OCI-LY1 (cell line): Measurements from ENCODE around the gene ZNF212.

Experiments used
- H2AFZ ChIP-seq: fragments of 200-600 bp; sonication (generic), shearing (Covaris generic); 2 replicates; pipeline ENCODE4 v1.6.0; 2014; ENCODE audit warnings: antibody characterized with exemption, mild to moderate bottlenecking, low read length
- H3F3A ChIP-seq: fragments of 200-600 bp; sonication (generic), shearing (Covaris generic); 2 replicates; pipeline ENCODE4 v1.6.0; 2014; ENCODE audit warnings: mild to moderate bottlenecking, antibody characterized with exemption, low read length, moderate library complexity; ENCODE audit not compliant: insufficient read depth
- H3K27ac ChIP-seq: fragments of 200-600 bp; sonication (generic); 2 replicates; pipeline ENCODE4 v1.5.1; 2014; ENCODE audit warnings: low read length, mixed run types, mild to moderate bottlenecking, low read depth; ENCODE audit not compliant: poor library complexity, severe bottlenecking
- H3K27me3 ChIP-seq: fragments of 200-600 bp; sonication (generic); 2 replicates; pipeline ENCODE4 v1.6.0; 2014; ENCODE audit warnings: antibody characterized with exemption, mild to moderate bottlenecking, low read length, moderate library complexity; ENCODE audit not compliant: insufficient read depth
- H3K36me3 ChIP-seq: fragments of 200-600 bp; sonication (generic); 2 replicates; pipeline ENCODE4 v1.6.1; 2014; ENCODE audit warnings: mild to moderate bottlenecking, antibody characterized with exemption, low read length, moderate library complexity, mixed read lengths; ENCODE audit not compliant: insufficient read depth
- H3K4me1 ChIP-seq: fragments of 200-600 bp; sonication (generic); 2 replicates; pipeline ENCODE4 v1.5.1; 2014; ENCODE audit warnings: mild to moderate bottlenecking, low read length, moderate library complexity; ENCODE audit not compliant: insufficient read depth, severe bottlenecking
- H3K4me2 ChIP-seq: fragments of 200-600 bp; sonication (generic), shearing (Covaris generic); 2 replicates; pipeline ENCODE4 v1.6.1; 2014; ENCODE audit warnings: low read length
- H3K4me3 ChIP-seq: fragments of 200-600 bp; sonication (generic); 2 replicates; pipeline ENCODE4 v1.5.1; 2014; ENCODE audit warnings: low read length, low read depth, mild to moderate bottlenecking, mixed read lengths; ENCODE audit not compliant: poor library complexity, severe bottlenecking
- H3K79me2 ChIP-seq: fragments of 200-600 bp; shearing (Covaris generic); 2 replicates; pipeline ENCODE4 v1.6.1; 2016; ENCODE audit warnings: mixed run types, low read length, mixed read lengths; ENCODE audit not compliant: insufficient read depth
- H3K9ac ChIP-seq: fragments of 200-600 bp; sonication (generic), shearing (Covaris generic); 2 replicates; pipeline ENCODE4 v1.6.1; 2014; ENCODE audit warnings: mild to moderate bottlenecking, low read length, mixed read lengths
- H3K9me2 ChIP-seq: fragments of 200-600 bp; sonication (generic), shearing (Covaris generic); 2 replicates; pipeline ENCODE4 v1.6.1; 2014; ENCODE audit warnings: low read depth, mild to moderate bottlenecking, low read length, mixed read lengths
- H3K9me3 ChIP-seq: fragments of 200-600 bp; shearing (Covaris generic); 2 replicates; pipeline ENCODE4 v1.6.1; 2014; ENCODE audit warnings: low read length, mixed read lengths
- H4K20me1 ChIP-seq: fragments of 200-600 bp; sonication (generic), shearing (Covaris generic); 2 replicates; pipeline ENCODE4 v1.6.0; 2016; ENCODE audit warnings: mild to moderate bottlenecking, low read length; ENCODE audit not compliant: insufficient read depth
- CTCF ChIP-seq: fragments of 200-600 bp; sonication (generic), shearing (Covaris generic); IDR thresholded peaks from 2 replicates; pipeline ENCODE4 v1.5.1; 2017; ENCODE audit warnings: mild to moderate bottlenecking, antibody characterized with exemption, low read length, moderate library complexity, mixed read lengths
- EZH2 ChIP-seq: fragments of 200-600 bp; sonication (generic), shearing (Covaris generic); IDR thresholded peaks from 2 replicates; pipeline ENCODE4 v1.8.0; 2017; ENCODE audit warnings: borderline replicate concordance, mixed run types, mild to moderate bottlenecking, antibody characterized with exemption, low read length, moderate library complexity, mixed read lengths

ZNF212 gene

GRCh38 chr7:149280151-149280550, 40.7 kb downstream of the ZNF212 start:
- TF ChIP-seq EZH2: no peak
- TF ChIP-seq CTCF: no peak
- Histone ChIP-seq H3K27ac (no peak overlapping the region), H3K36me3 (peaks cover 55% of the 10 kb centered on the region), H3K4me1 (peaks cover 19% of the 10 kb centered on the region), H3K27me3 (no peaks in the 10 kb centered on the region), H2AFZ (no peak overlapping the region), H3K4me3 (no peak overlapping the region), H3K9me2 (no peaks in the 10 kb centered on the region), H3K79me2 (no peaks in the 10 kb centered on the region), H3F3A (no peaks in the 10 kb centered on the region), H4K20me1 (no peaks in the 10 kb centered on the region), H3K9me3 (no peaks in the 10 kb centered on the region), H3K9ac (no peak overlapping the region), H3K4me2 (no peak overlapping the region)

GRCh38 chr7:149280661-149281507, 41.4 kb downstream of the ZNF212 start:
- H3K36me3 ChIP-seq: peaks cover 47% of the 10 kb centered on the region
- H2AFZ ChIP-seq: no peak overlapping the region
- H3K4me3 ChIP-seq: no peak overlapping the region
- TF ChIP-seq CTCF (no peak), EZH2 (no peak)
- H3K4me1 ChIP-seq: peaks cover 25% of the 10 kb centered on the region
- H3K79me2 ChIP-seq: no peaks in the 10 kb centered on the region
- H3K9me3 ChIP-seq: no peaks in the 10 kb centered on the region
- no peak overlapping the region for H3K4me2 ChIP-seq
- H3K9me2 ChIP-seq: no peaks in the 10 kb centered on the region
- no peaks in the 10 kb centered on the region for H3K27me3 ChIP-seq
- no peaks in the 10 kb centered on the region for H4K20me1 ChIP-seq
- H3K27ac ChIP-seq: no peak overlapping the region
- H3K9ac ChIP-seq: no peak overlapping the region
- H3F3A ChIP-seq: no peaks in the 10 kb centered on the region

- no peak overlapping the region for H3K4me2 ChIP-seq
- peaks cover 30% of the 10 kb centered on the region for H3K4me1 ChIP-seq
- no peak overlapping the region for H3K4me3 ChIP-seq
- no peaks in the 10 kb centered on the region for H3K27me3 ChIP-seq
- no peak overlapping the region for H3K9ac ChIP-seq
- H4K20me1 ChIP-seq: no peaks in the 10 kb centered on the region
- no peaks in the 10 kb centered on the region for H3K9me2 ChIP-seq
- H3K79me2 ChIP-seq: no peaks in the 10 kb centered on the region
- peak overlapping the region; percentile 26 for H3K27ac ChIP-seq
- TF ChIP-seq EZH2 (no peak), CTCF (no peak)
- H2AFZ ChIP-seq: no peak overlapping the region
- peaks cover 42% of the 10 kb centered on the region for H3K36me3 ChIP-seq
- H3K9me3 ChIP-seq: no peaks in the 10 kb centered on the region
- no peaks in the 10 kb centered on the region for H3F3A ChIP-seq
Measured at GRCh38 chr7:149281508-149282330, 42.3 kb downstream of the ZNF212 start.
